Fibroblast of the aortic adventitia (primary cell): ENCODE results near the gene RNASE12. TPM values are rescaled to one million over a fixed set of nuclear protein-coding genes. Genes with fewer than 3 reads are reported as not detected.

Source experiments
- DNase-seq: peaks from one replicate; pipeline ENCODE4 v3.0.0-alpha.2; 2010; ENCODE audit warnings: low read depth
- H3K4me3 ChIP-seq: 2 replicates; pipeline ENCODE4 v1.5.1; 2011; ENCODE audit warnings: low read depth, mild to moderate bottlenecking, control low read depth, low read length, moderate library complexity
- total RNA-seq: library from RNA; depleted of rRNA; stranded (reverse); fragments of >200 nt; gene quantifications from 2 replicates; pipeline ENCODE4 v1.2.3, GENCODE V29; 2012; ENCODE audit warnings: low replicate concordance
- TF ChIP-seq, protein P1 (sequence below): IDR thresholded peaks from 2 replicates; pipeline ENCODE4 v1.5.1; 2011; ENCODE audit warnings: mild to moderate bottlenecking, low read length, control low read depth, inconsistent platforms; ENCODE audit not compliant: insufficient read depth

Gene RNASE12
- total RNA-seq, 1 donor: not detected

DNA sequence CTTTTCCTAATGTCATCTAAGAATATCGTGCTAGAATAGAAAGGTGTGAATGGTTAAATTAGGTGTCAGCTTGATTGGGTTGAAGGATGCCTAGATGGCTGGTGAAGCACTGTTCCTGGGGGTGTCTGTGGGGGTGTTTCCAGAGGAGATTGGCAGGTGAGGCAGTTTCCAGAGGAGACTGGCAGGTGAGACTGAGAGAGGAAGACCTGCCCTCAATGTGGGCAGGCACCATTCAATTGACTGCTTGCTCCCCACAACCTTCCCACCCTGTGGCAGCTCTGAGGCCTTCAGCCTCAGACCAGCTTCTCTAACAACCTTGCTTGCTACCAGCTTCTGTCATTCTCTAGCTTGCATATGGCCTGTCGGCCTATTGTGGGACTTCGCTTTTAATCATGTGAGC is 39.6 kb downstream of the RNASE12 start:
- TF ChIP-seq, protein P1, sequence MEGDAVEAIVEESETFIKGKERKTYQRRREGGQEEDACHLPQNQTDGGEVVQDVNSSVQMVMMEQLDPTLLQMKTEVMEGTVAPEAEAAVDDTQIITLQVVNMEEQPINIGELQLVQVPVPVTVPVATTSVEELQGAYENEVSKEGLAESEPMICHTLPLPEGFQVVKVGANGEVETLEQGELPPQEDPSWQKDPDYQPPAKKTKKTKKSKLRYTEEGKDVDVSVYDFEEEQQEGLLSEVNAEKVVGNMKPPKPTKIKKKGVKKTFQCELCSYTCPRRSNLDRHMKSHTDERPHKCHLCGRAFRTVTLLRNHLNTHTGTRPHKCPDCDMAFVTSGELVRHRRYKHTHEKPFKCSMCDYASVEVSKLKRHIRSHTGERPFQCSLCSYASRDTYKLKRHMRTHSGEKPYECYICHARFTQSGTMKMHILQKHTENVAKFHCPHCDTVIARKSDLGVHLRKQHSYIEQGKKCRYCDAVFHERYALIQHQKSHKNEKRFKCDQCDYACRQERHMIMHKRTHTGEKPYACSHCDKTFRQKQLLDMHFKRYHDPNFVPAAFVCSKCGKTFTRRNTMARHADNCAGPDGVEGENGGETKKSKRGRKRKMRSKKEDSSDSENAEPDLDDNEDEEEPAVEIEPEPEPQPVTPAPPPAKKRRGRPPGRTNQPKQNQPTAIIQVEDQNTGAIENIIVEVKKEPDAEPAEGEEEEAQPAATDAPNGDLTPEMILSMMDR: no peak
- H3K4me3 ChIP-seq: no peak overlapping the region
- no peak for DNase-seq

GRCh38 chr14:20550926-20551325 is 40.2 kb downstream of the RNASE12 start:
- TF ChIP-seq, protein P1: no peak
- H3K4me3 ChIP-seq: no peak overlapping the region
- DNase-seq: no peak

- TF ChIP-seq, protein P1: no peak
- no peak overlapping the region for H3K4me3 ChIP-seq
- DNase-seq: no peak
These were observed 42.6 kb downstream of the RNASE12 start for GRCh38 chr14:20548414-20549158.

GRCh38 chr14:20546877-20547276 is 44.3 kb downstream of the RNASE12 start:
- TF ChIP-seq, protein P1: no peak
- H3K4me3 ChIP-seq: no peak overlapping the region
- no peak for DNase-seq

Other genes with a start within 250 kb of the RNASE12 start
- gene PARP2, start 247.7 kb downstream of the RNASE12 start, total RNA-seq: 5.6 and 19.9 TPM in 2 replicates
- gene TEP1, start 177.9 kb downstream of the RNASE12 start, total RNA-seq: 17.7 and 17.8 TPM in 2 replicates
- 0.18 and 0.65 TPM in 2 replicates for gene KLHL33, start 155.2 kb downstream of the RNASE12 start, total RNA-seq
- gene OSGEP, start 136.6 kb downstream of the RNASE12 start, total RNA-seq: 31.2 and 45.6 TPM in 2 replicates
- gene APEX1, start 136.2 kb downstream of the RNASE12 start, total RNA-seq: 58.8 and 358 TPM in 2 replicates
- 23.7 and 25.3 TPM in 2 replicates for gene PIP4P1, start 129.9 kb downstream of the RNASE12 start, total RNA-seq
- gene PNP, start 122.0 kb downstream of the RNASE12 start, total RNA-seq: 14.7 and 39.2 TPM in 2 replicates
- gene RNASE10, start 85.8 kb downstream of the RNASE12 start, total RNA-seq: 0.25 TPM in 1 of 2 replicates, not detected in the other
- not detected in 2 replicates for gene RNASE9, start 30.3 kb downstream of the RNASE12 start, total RNA-seq
- gene RNASE11, start 3.4 kb downstream of the RNASE12 start, total RNA-seq: not detected in 2 replicates
- not detected in 2 replicates for gene OR6S1, start 50.3 kb upstream of the RNASE12 start, total RNA-seq
- gene RNASE4, start 93.2 kb upstream of the RNASE12 start, total RNA-seq: 4.8 and 24.1 TPM in 2 replicates
- 4.8 and 11.4 TPM in 2 replicates for gene ANG, start 97.4 kb upstream of the RNASE12 start, total RNA-seq
- gene EDDM3A, start 154.5 kb upstream of the RNASE12 start, total RNA-seq: not detected in 2 replicates
- gene EDDM3B, start 177.0 kb upstream of the RNASE12 start, total RNA-seq: not detected in 2 replicates
- not detected in 2 replicates for gene RNASE6, start 189.9 kb upstream of the RNASE12 start, total RNA-seq
- 1.7 TPM in 1 of 2 replicates, not detected in the other for gene RNASE1, start 211.5 kb upstream of the RNASE12 start, total RNA-seq